CD4-positive, alpha-beta T cell (primary cell): Measurements from ENCODE around the gene MBLAC1. TPM values are rescaled to one million over a fixed set of nuclear protein-coding genes. Genes with fewer than 3 reads are reported as not detected.

ENCODE experiments used
- ATAC-seq: fragments of 200-7000 bp; cut with Tn5 transposase; one replicate; pipeline ENCODE4 v1.10.0; 2022; ENCODE audit warnings: mild to moderate bottlenecking; ENCODE audit not compliant: poor library complexity
- CTCF ChIA-PET: fragments of 350-600 bp; sonication (Branson Sonifier 250); formaldehyde crosslinking; loops from one replicate; lab custom pipeline; 2021; ENCODE audit warnings: antibody characterized with exemption, inconsistent platforms; lab: Charles Lee
- POLR2A ChIA-PET: fragments of 350-600 bp; sonication (Branson Sonifier 250); formaldehyde crosslinking; loops from one replicate; lab custom pipeline; 2021; ENCODE audit warnings: antibody characterized with exemption, inconsistent platforms; lab: Charles Lee
- DNase-seq, 14 experiments: peaks; one replicate each; pipeline ENCODE4 v3.0.0-alpha.2; 2013 to 2020; ENCODE audit warnings: mixed read lengths in 2 of 14
- H3K27ac ChIP-seq, 2 donors: one replicate each; pipeline versions ENCODE4 v1.5.1 to v1.7.0; 2013; ENCODE audit warnings: low read length in 2 of 2, low read depth in 1 of 2, mild to moderate bottlenecking in 1 of 2
- H3K27me3 ChIP-seq, 2 experiments: 1 replicate in 1 of 2; 2 replicates in 1 of 2; pipeline versions ENCODE4 v1.6.1 to v1.7.0; 2013; ENCODE audit warnings: low read length in 2 of 2, control low read depth in 1 of 2, mild to moderate bottlenecking in 1 of 2, moderate library complexity in 1 of 2; ENCODE audit not compliant: insufficient read depth in 2 of 2, control insufficient read depth in 1 of 2
- H3K36me3 ChIP-seq: one replicate; pipeline ENCODE4 v1.6.1; 2013; ENCODE audit warnings: low read length, control low read depth; ENCODE audit not compliant: insufficient read depth
- H3K4me1 ChIP-seq: one replicate; pipeline ENCODE4 v1.6.1; 2013; ENCODE audit warnings: low read length, control low read depth; ENCODE audit not compliant: insufficient read depth
- H3K4me3 ChIP-seq: one replicate; pipeline ENCODE4 v1.5.1; 2013; ENCODE audit warnings: mild to moderate bottlenecking, low read length, moderate library complexity
- H3K9me3 ChIP-seq, 2 experiments: 1 replicate in 1 of 2; 2 replicates in 1 of 2; pipeline versions ENCODE4 v1.6.1 to v1.7.0; 2013; ENCODE audit warnings: low read length in 2 of 2, mild to moderate bottlenecking in 2 of 2, control low read depth in 1 of 2, moderate library complexity in 1 of 2; ENCODE audit not compliant: control insufficient read depth in 1 of 2, insufficient read depth in 1 of 2
- H3K27ac Mint-ChIP-seq: one replicate; pipeline ENCODE4 v1.8.0; 2020; ENCODE audit warnings: mixed read lengths
- H3K27me3 Mint-ChIP-seq: one replicate; pipeline ENCODE4 v1.8.0; 2021; ENCODE audit warnings: mixed read lengths
- H3K36me3 Mint-ChIP-seq: one replicate; pipeline ENCODE4 v1.8.0; 2021; ENCODE audit warnings: low read depth, mixed read lengths
- H3K4me1 Mint-ChIP-seq: one replicate; pipeline ENCODE4 v1.8.0; 2021; ENCODE audit warnings: low read depth, mixed read lengths
- H3K4me3 Mint-ChIP-seq: one replicate; pipeline ENCODE4 v1.8.0; 2020; ENCODE audit warnings: mild to moderate bottlenecking, mixed read lengths
- H3K9me3 Mint-ChIP-seq: one replicate; pipeline ENCODE4 v1.8.0; 2020; ENCODE audit warnings: mixed read lengths
- CTCF ChIP-seq: fragments of 200-600 bp; IDR thresholded peaks from one replicate; pipeline ENCODE4 v1.8.0; 2022; ENCODE audit warnings: antibody characterized with exemption, mild to moderate bottlenecking
- intact Hi-C, 2 experiments: fragments of 100-400 bp; cut with DNase I in 1 of 2; cut with micrococcal nuclease in 1 of 2; formaldehyde crosslinking; loops; one replicate each; pipeline versions ENCODE4 v1.15.1 to v1.9.0; 2023 to 2025; cut with DNase I, micrococcal nuclease
- total RNA-seq, 174 experiments: library from RNA in 2 of 174; stranded (reverse) in 2 of 174; gene quantifications; one replicate each; pipeline ENCODE4 v1.2.3 and lab custom pipeline; 2021 to 2026

MBLAC1 gene
- total RNA-seq, 2 experiments from 2014 or later, result 3.7 to 4.4 TPM

- ChIA-PET CTCF (no interaction called here), POLR2A (no interaction called here)
- Histone ChIP-seq H3K27ac (no peak overlapping the region), H3K36me3 (peaks cover 82% of the 10 kb centered on the region), H3K4me1 (peaks cover 20% of the 10 kb centered on the region), H3K4me3 (no peak overlapping the region), H3K27me3 (no peaks in the 10 kb centered on the region), H3K9me3 (no peaks in the 10 kb centered on the region)
- no peaks in the 10 kb centered on the region for H3K9me3 Mint-ChIP-seq
- H3K27ac Mint-ChIP-seq, result no peak overlapping the region
- no peak for TF ChIP-seq CTCF
- DNase-seq (no peak), ATAC-seq (no peak)
- intact Hi-C loops, result no loop called here
- no peaks in the 10 kb centered on the region for H3K27me3 Mint-ChIP-seq
- H3K4me1 Mint-ChIP-seq, result peaks cover 37% of the 10 kb centered on the region
- H3K36me3 Mint-ChIP-seq, result peaks cover 92% of the 10 kb centered on the region
- H3K4me3 Mint-ChIP-seq, result no peak overlapping the region
Measured at GRCh38 chr7:100093498-100093897, 33.3 kb upstream of the MBLAC1 start.

GRCh38 chr7:100093925-100094486, 32.8 kb upstream of the MBLAC1 start:
- H3K4me3 ChIP-seq, result no peak overlapping the region

GRCh38 chr7:100095289-100095688, 31.5 kb upstream of the MBLAC1 start:
- no peak for DNase-seq
- no peak overlapping the region for H3K4me3 Mint-ChIP-seq
- intact Hi-C loops, result no loop called here
- H3K36me3 ChIP-seq, result peaks cover 92% of the 10 kb centered on the region
- H3K27ac Mint-ChIP-seq, result peak overlapping the region; percentile 20
- TF ChIP-seq CTCF, result no peak
- H3K27me3 Mint-ChIP-seq, result no peaks in the 10 kb centered on the region
- ChIA-PET CTCF (no interaction called here), POLR2A (no interaction called here)
- H3K4me3 ChIP-seq, result no peak overlapping the region
- no peak overlapping the region for H3K27ac ChIP-seq
- no peaks in the 10 kb centered on the region for H3K9me3 ChIP-seq
- peaks cover 43% of the 10 kb centered on the region for H3K4me1 Mint-ChIP-seq
- H3K27me3 ChIP-seq, result no peaks in the 10 kb centered on the region
- peaks cover 100% of the 10 kb centered on the region for H3K36me3 Mint-ChIP-seq
- peaks cover 27% of the 10 kb centered on the region for H3K4me1 ChIP-seq
- no peak for ATAC-seq
- no peaks in the 10 kb centered on the region for H3K9me3 Mint-ChIP-seq

More at GRCh38 chr7:100093925-100094486, 32.8 kb upstream of the MBLAC1 start:
- peaks cover 87% of the 10 kb centered on the region for H3K36me3 ChIP-seq
- no peaks in the 10 kb centered on the region for H3K27me3 Mint-ChIP-seq
- H3K4me1 Mint-ChIP-seq, result peaks cover 40% of the 10 kb centered on the region
- H3K9me3 Mint-ChIP-seq, result no peaks in the 10 kb centered on the region
- peaks cover 24% of the 10 kb centered on the region for H3K4me1 ChIP-seq
- TF ChIP-seq CTCF, result no peak
- H3K36me3 Mint-ChIP-seq, result peaks cover 97% of the 10 kb centered on the region
- no peak for DNase-seq
- no peak overlapping the region for H3K27ac ChIP-seq
- H3K9me3 ChIP-seq, result no peaks in the 10 kb centered on the region
- intact Hi-C loops, result no loop called here
- CTCF ChIA-PET, result no interaction called here
- no peaks in the 10 kb centered on the region for H3K27me3 ChIP-seq
- no peak overlapping the region for H3K4me3 Mint-ChIP-seq
- no peak overlapping the region for H3K27ac Mint-ChIP-seq
- POLR2A ChIA-PET, result no interaction called here
- no peak for ATAC-seq
